ENCODE results near the gene PRELID3B.
"Not testable (repeated sequence)": the region's sequence is repeated elsewhere in the genome, so short reads cannot be mapped to it uniquely, and the experiment has no call there.

PRELID3B gene

GRCh38 chr20:59026904-59027740 is 15.5 kb downstream of the PRELID3B start:
- DNase-seq (ENCODE audit: low read depth in 2 of 2), result no peak

GRCh38 chr20:59025511-59025910 is 17.1 kb downstream of the PRELID3B start:
- no peak for DNase-seq (ENCODE audit: low read depth in 2 of 2)

DNA sequence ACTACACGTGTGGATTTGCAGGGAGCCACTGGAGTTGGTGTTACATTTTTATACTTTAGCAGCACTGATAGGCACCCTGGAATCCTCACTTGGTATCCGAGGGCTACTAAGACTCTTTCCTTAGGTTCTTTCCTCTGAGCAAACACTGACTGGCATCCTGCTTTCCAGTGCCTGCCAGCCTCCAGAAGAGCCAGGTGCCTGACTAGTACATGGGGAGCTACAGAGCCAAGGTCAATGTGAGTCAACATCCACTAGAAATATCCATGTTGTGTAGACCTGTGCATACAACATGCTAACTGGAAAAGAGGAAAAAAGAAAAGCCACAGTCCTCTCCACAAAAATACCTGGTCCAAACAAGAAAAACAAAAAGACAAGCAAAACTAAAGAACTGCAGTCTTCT is 17.5 kb downstream of the PRELID3B start:
- DNase-seq (ENCODE audit: low read depth in 2 of 2), result no peak

DNA sequence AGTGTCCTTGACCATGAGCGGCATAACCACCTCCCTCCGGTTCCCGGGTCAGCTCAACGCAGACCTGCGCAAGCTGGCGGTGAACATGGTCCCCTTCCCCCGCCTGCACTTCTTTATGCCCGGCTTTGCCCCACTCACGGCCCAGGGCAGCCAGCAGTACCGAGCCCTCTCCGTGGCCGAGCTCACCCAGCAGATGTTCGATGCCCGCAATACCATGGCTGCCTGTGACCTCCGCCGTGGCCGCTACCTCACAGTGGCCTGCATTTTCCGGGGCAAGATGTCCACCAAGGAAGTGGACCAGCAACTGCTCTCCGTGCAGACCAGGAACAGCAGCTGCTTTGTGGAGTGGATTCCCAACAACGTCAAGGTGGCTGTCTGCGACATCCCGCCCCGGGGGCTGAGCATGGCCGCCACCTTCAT is 18.5 kb downstream of the PRELID3B start:
- DNase-seq (ENCODE audit: low read depth in 2 of 2), result no peak

DNA sequence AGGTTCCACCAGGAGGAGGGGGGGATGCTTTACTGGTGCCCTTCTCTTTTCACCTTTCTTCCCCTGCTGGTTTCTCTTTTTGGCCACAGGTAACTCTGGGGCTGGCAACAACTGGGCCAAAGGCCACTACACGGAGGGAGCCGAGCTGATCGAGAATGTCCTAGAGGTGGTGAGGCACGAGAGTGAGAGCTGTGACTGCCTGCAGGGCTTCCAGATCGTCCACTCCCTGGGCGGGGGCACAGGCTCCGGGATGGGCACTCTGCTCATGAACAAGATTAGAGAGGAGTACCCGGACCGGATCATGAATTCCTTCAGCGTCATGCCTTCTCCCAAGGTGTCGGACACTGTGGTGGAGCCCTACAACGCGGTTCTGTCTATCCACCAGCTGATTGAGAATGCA is 19.0 kb downstream of the PRELID3B start:
- no peak for DNase-seq (ENCODE audit: low read depth in 2 of 2)

DNA sequence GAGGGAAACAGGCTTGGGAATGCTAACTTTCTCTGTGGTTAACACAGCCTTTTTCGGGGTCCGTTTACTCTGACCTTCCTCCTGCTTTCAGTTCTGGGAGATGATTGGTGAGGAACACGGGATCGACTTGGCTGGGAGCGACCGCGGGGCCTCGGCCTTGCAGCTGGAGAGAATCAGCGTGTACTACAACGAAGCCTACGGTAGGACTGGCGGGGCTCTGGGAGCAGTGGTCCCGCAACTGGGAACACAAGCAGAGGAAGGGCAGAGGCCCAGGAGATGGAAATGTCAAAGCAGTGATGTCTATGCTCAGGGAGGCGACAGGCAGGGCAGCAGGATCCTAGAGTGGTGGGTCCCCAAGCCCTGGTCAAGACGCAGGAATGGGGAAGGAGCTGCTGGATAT is 19.8 kb downstream of the PRELID3B start:
- no peak for DNase-seq (ENCODE audit: low read depth in 2 of 2)

DNA sequence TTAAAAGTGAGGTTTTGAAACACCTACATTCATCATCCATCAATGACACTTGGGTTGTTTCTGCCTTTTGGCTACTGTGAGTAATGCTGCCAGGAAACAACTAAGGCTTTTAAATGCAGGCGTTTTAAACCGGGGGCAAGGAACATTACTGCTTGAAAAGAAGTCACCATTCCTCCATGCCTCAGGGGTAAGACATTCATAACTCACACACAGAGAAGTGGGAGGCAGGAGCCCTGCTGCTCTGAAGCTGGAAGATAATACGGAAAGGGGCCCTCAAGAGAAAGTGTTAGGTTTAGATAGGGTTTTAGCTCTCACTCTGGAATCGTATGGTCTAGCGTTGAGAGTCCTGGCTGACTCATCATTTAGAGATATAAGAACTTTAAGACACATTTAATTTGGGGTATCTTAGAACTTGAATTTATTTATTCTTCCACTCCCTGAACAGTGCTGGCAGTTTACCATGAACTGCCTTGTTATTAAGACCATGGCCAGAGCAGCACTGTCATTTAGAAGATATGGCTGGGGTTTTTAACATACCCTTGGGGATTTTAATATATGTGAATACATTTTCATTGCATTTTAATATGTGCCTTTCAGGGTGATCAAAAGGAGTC is 21.5 kb downstream of the PRELID3B start:
- DNase-seq (ENCODE audit: low read depth in 2 of 2), result no peak

DNA sequence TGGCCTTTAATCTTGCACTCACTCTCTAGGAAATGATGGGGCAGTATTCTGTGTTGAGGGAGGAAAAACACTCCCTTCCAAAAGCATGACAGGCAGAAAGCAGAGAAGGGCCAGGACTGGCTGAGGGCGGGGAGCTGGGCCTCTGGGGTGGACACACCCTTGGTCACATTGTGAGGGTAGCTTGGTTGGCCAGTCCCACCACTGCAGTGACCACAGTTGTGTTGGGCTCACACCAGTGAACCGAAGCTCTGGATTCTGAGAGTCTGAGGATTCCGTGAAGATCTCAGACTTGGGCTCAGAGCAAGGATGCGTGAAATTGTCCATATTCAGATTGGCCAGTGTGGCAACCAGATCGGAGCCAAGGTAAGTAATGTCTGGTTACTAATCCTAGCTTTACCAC is 23.4 kb downstream of the PRELID3B start, which contains the start of gene TUBB1:
Gene TUBB1 (plus strand): TSS at position 213 of the 400 bp plus-strand sequence. CDS start 94 bp downstream, at position 307.
- DNase-seq (ENCODE audit: low read depth in 2 of 2), result no peak

DNA sequence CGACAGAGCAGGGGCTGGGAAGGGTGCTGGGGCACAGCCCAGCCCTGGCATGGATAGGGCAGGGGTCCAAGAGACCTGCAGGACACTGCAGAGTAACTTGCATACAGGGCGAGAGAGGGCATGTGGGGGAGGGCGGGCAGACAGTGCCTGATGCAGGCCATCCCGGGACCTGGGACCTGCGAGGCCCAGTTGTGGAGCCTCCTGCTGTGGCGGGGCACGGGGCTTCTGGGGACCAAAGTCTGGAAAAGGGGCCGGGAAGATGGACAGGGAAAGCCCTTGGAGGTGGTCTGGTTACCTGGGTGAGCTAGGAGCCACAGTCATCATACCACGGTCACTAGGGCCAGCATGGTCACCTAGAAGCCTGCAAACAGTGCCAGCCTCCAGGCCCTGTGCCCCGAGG is 23.8 kb downstream of the PRELID3B start:
- DNase-seq (ENCODE audit: low read depth in 2 of 2), result no peak

- DNase-seq (ENCODE audit: low read depth in 2 of 2), result no peak
Observed at GRCh38 chr20:59017493-59018231, 24.9 kb downstream of the PRELID3B start.

- DNase-seq (ENCODE audit: low read depth in 2 of 2), result no peak
Observed at GRCh38 chr20:59016795-59017492, 25.6 kb downstream of the PRELID3B start.

DNA sequence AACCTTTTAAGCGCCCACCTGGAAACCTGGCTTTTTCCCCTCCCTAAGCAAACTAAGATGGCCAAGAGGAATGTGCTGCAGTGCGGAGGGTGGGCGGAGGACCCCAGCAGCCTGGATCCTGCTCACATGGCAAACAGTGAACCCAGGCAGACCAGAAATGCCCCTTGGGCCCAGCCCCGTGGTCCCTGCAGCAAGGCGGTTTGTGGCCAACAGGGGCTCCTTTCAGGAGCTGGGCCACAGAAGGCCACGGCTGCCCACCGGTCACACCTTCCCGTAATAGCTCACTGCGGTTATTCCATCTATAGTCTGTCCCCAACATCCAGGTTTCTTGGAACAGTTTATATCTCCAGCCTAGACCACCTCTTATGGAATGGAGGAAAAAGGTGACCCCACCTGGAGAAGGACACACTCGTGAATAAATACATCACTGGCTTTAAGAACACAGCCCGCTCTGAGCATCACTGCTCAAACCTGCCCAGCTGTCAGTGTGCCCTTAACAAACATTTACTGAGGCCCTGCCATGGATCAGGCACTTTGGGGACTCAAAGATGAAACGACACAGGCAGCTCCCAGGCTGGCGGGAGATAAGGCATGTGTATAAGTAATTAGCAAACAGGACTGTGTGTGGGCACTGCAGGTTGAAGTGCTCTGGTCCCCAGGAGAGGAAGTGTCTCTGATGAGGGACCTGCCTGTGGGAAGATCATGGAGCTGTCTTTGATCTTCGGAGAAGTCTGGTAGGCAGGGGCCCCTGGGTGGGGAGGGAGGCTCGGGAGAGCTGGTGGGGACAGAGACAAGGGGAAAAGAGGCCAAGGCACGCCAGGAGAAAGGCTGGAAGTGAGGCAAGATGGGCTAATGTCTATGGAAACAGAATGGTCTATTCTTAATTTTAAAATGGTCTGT is 26.5 kb downstream of the PRELID3B start:
- DNase-seq (ENCODE audit: low read depth in 2 of 2), result no peak

GRCh38 chr20:59015411-59015810 is 27.2 kb downstream of the PRELID3B start:
- DNase-seq (ENCODE audit: low read depth in 2 of 2), result no peak

- no peak for DNase-seq (ENCODE audit: low read depth in 2 of 2)
Observed at GRCh38 chr20:59014680-59015389, 27.8 kb downstream of the PRELID3B start.

DNA sequence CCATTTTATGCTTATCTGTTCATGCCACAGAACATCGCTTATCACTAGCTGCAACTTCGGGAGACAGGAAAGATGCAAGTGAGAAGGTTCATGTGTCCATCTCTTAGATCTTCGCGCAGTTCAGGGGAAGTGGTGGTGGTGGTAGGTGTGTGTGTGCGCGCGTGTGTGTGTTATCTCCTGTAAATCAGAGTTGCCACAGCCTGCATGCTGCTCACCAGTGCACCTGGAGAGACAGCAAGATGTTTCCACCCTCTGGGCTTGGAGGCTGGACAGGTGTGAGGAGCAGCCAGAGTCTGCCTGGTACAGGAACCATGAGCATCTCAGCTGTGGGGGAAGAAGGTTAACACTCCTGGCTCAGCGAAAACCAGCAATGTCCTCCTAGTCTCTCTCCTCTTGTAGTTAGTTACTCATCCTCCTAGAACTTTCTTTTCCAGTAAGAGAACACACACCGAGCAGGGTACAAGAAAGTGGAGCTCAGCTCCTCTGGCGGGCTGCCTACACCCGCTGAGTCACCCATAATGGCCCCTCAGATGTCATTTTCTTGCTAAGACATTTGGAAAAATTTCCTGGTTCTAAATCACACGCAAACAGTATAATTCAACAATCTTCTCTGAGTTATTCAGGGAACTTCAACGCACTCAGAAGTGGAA is 28.5 kb downstream of the PRELID3B start:
- no peak for DNase-seq (ENCODE audit: low read depth in 2 of 2)

DNA sequence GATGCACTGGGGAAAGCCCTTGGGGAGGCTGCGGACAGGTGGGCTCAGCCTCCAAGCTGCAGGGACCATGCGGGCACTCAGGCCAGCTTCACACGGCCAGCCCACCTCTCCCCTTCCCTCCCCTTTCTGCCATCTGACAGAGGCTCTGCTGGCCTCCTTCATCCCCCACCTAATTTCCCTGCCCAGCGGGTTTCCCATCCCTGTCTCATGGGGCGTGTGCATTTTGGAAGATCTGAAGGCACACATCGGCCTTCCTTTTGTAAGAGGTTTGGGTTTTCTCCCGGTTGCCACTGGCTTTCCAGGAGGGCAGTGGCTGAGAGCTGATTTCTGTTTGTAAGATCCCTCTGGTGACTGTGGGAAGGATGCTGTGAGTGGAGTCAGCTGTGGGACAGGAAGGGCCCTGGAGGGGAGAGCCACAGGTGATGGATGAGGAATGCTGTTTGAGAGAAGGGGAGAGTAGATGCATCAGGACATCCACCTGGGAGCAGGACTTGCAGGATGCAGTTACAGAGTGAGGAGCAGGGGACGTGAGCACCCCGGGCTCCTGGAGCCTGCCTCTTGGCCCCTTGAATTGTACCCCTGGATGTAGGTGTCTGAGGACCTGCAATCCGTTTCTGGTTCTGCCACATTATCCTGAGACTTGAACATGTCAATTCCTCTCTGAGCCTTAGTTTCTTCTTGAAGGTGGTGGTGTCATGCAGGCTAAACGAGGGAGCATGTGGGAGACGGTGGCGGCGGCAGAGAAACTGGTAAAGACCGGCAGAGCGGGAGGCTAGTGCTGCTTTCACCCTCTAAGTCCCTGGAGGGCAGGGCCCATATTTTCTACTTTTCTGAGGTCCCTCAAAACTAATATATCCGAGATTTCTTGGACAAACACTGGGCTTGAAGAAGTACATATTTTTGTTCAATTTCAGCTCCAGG is 29.3 kb downstream of the PRELID3B start:
- DNase-seq (ENCODE audit: low read depth in 2 of 2), result no peak

DNA sequence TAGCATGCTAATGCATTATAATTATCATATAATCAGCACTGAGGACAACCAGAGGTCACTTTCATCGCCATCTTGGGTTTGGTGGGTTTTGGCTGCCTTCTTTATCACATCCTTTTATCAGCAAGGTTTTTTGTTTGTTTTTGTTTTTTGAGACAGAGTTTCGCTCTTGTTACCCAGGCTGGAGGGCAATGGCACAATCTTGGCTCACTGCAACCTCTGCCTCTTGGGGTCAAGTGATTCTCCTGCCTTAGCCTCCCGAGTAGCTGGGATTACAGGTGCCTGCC is 30.8 kb downstream of the PRELID3B start:
- DNase-seq (ENCODE audit: low read depth in 2 of 2), result not testable (repeated sequence)

- DNase-seq (ENCODE audit: low read depth in 2 of 2), result no peak
Observed at GRCh38 chr20:59010995-59011873, 31.4 kb downstream of the PRELID3B start.
